Esophagus squamous epithelium (tissue), 4 donors: ENCODE measurements around the gene RIT2.

Source experiments
- CTCF ChIP-seq, 6 experiments: fragments of 450-650 bp in 4 of 6; fragments of 200-600 bp in 2 of 6; sonication (generic) in 2 of 6; IDR thresholded peaks; one replicate each; pipeline ENCODE4 v1.5.1; 2016 to 2019; ENCODE audit warnings: antibody characterized with exemption in 6 of 6, mild to moderate bottlenecking in 4 of 6, moderate library complexity in 4 of 6
- POLR2A ChIP-seq, 4 donors: fragments of 450-650 bp; IDR thresholded peaks; one replicate each; pipeline ENCODE4 v1.6.1; 2017; ENCODE audit warnings: antibody characterized with exemption in 4 of 4, mild to moderate bottlenecking in 4 of 4, moderate library complexity in 3 of 4

- TF ChIP-seq CTCF (IDR thresholded peaks at IDR 0.05) (no peak), POLR2A (IDR thresholded peaks at IDR 0.05) (no peak)
These were observed 97.9 kb downstream of the RIT2 start for GRCh38 chr18:43017622-43018021.
